ENCODE measurements around the gene NOP10. TPM values are rescaled to one million over a fixed set of nuclear protein-coding genes. Genes with fewer than 3 reads are reported as not detected.
"Not testable (repeated sequence)": the region's sequence is repeated elsewhere in the genome, so short reads cannot be mapped to it uniquely, and the experiment has no call there.

NOP10 gene
- total RNA-seq, 2 experiments from 2014 or later, result 180 to 182 TPM

- ChIA-PET CTCF (interaction anchor here (0.9 to 6.7 kb wide), 3 partner anchors 12 to 233 kb away, joined by 3 to 26 read pairs (median 11); partner anchors contain the start of genes LPCAT4, NOP10 and NUTM1), POLR2A (interaction anchor here (2.0 kb wide), 1 partner anchor 12 kb away, joined by 7 read pairs; the partner anchor contains the start of gene LPCAT4)
- Mint-ChIP-seq H3K9me3 (ENCODE audit: insufficient read depth) (no peaks in the 10 kb centered on the region), H3K4me3 (no peak overlapping the region), H3K27me3 (ENCODE audit: low read depth) (no peaks in the 10 kb centered on the region), H3K27ac (no peak overlapping the region), H3K4me1 (ENCODE audit: low read depth) (no peaks in the 10 kb centered on the region), H3K36me3 (ENCODE audit: low read depth) (peaks cover 28% of the 10 kb centered on the region)
- no peak for ATAC-seq
- DNase-seq, result no peak
These were observed 12.3 kb upstream of the NOP10 start for GRCh38 chr15:34355241-34355640.

- peaks cover 21% of the 10 kb centered on the region for H3K36me3 Mint-ChIP-seq (ENCODE audit: low read depth)
- ChIA-PET POLR2A (interaction anchor here (2.0 kb wide), 1 partner anchor 13 kb away, joined by 7 read pairs; the partner anchor contains the start of gene LPCAT4), CTCF (interaction anchor here (0.9 to 6.7 kb wide), 3 partner anchors 11 to 234 kb away, joined by 3 to 26 read pairs (median 11); partner anchors contain the start of genes LPCAT4, NOP10 and NUTM1)
- no peaks in the 10 kb centered on the region for H3K4me1 Mint-ChIP-seq (ENCODE audit: low read depth)
- no peak overlapping the region for H3K4me3 Mint-ChIP-seq
- no peaks in the 10 kb centered on the region for H3K27me3 Mint-ChIP-seq (ENCODE audit: low read depth)
- H3K27ac Mint-ChIP-seq, result peak overlapping the region; percentile 41
- no peaks in the 10 kb centered on the region for H3K9me3 Mint-ChIP-seq (ENCODE audit: insufficient read depth)
- DNase-seq (no peak), ATAC-seq (no peak)
These were observed 11.3 kb upstream of the NOP10 start for GRCh38 chr15:34354286-34354685.

- DNase-seq, result no peak
- Mint-ChIP-seq H3K27ac (no peak overlapping the region), H3K4me3 (no peak overlapping the region), H3K4me1 (ENCODE audit: low read depth) (no peaks in the 10 kb centered on the region), H3K9me3 (ENCODE audit: insufficient read depth) (no peaks in the 10 kb centered on the region), H3K36me3 (ENCODE audit: low read depth) (peaks cover 18% of the 10 kb centered on the region), H3K27me3 (ENCODE audit: low read depth) (no peaks in the 10 kb centered on the region)
- ChIA-PET CTCF (interaction anchor here (1.0 to 6.7 kb wide), 3 partner anchors 10 to 291 kb away, joined by 4 to 26 read pairs (median 5); partner anchors contain the start of genes LPCAT4, NOP10 and NUTM1), POLR2A (interaction anchor here (2.0 kb wide), 1 partner anchor 14 kb away, joined by 7 read pairs; the partner anchor contains the start of gene LPCAT4)
- no peak for ATAC-seq
These were observed 10.7 kb upstream of the NOP10 start for GRCh38 chr15:34353627-34354026.

- H3K27me3 Mint-ChIP-seq (ENCODE audit: low read depth); H3K4me1 Mint-ChIP-seq (ENCODE audit: low read depth); DNase-seq; POLR2A ChIA-PET; H3K4me3 Mint-ChIP-seq; ATAC-seq; H3K9me3 Mint-ChIP-seq (ENCODE audit: insufficient read depth); H3K27ac Mint-ChIP-seq: not testable (repeated sequence)
- CTCF ChIA-PET, result interaction anchor here (1.0 to 6.7 kb wide), 3 partner anchors 10 to 291 kb away, joined by 4 to 26 read pairs (median 5); partner anchors contain the start of genes LPCAT4, NOP10 and NUTM1
- peaks cover 15% of the 10 kb centered on the region for H3K36me3 Mint-ChIP-seq (ENCODE audit: low read depth)
These were observed 10.1 kb upstream of the NOP10 start for GRCh38 chr15:34352996-34353395.

- no peaks in the 10 kb centered on the region for H3K9me3 Mint-ChIP-seq (ENCODE audit: insufficient read depth)
- ChIA-PET CTCF (no interaction called here), POLR2A (interaction anchor here (0.8 kb wide), 1 partner anchor 15 kb away, joined by 3 read pairs; no protein-coding TSS in a partner anchor)
- H3K27ac Mint-ChIP-seq, result no peak overlapping the region
- ATAC-seq (no peak), DNase-seq (no peak)
- H3K4me3 Mint-ChIP-seq, result no peak overlapping the region
- no peaks in the 10 kb centered on the region for H3K27me3 Mint-ChIP-seq (ENCODE audit: low read depth)
- H3K36me3 Mint-ChIP-seq (ENCODE audit: low read depth), result no peaks in the 10 kb centered on the region
- H3K4me1 Mint-ChIP-seq (ENCODE audit: low read depth), result no peaks in the 10 kb centered on the region
These were observed 6.8 kb upstream of the NOP10 start for GRCh38 chr15:34349769-34350168.

- Mint-ChIP-seq H3K4me1 (ENCODE audit: low read depth) (no peaks in the 10 kb centered on the region), H3K27me3 (ENCODE audit: low read depth) (no peaks in the 10 kb centered on the region), H3K9me3 (ENCODE audit: insufficient read depth) (no peaks in the 10 kb centered on the region), H3K27ac (no peak overlapping the region), H3K4me3 (no peak overlapping the region), H3K36me3 (ENCODE audit: low read depth) (no peaks in the 10 kb centered on the region)
- ATAC-seq (no peak), DNase-seq (no peak)
- ChIA-PET CTCF (no interaction called here), POLR2A (no interaction called here)
These were observed 5.9 kb upstream of the NOP10 start for GRCh38 chr15:34348735-34349300.

- no peak for DNase-seq
These were observed 5.2 kb upstream of the NOP10 start for GRCh38 chr15:34347951-34348638.

GRCh38 chr15:34342213-34342736 lies 661 bp downstream of the NOP10 start:
- Mint-ChIP-seq H3K27ac (peak overlapping the region; percentile 81), H3K4me1 (ENCODE audit: low read depth) (peaks cover 23% of the 10 kb centered on the region), H3K36me3 (ENCODE audit: low read depth) (peaks cover 33% of the 10 kb centered on the region)
- CTCF ChIA-PET, result interaction anchor here (0.5 to 2.5 kb wide), 18 partner anchors 9 to 268 kb away, joined by 3 to 35 read pairs (median 6); partner anchors contain the start of genes EMC7, GOLGA8B, KATNBL1 and LPCAT4
- not testable (repeated sequence) for ATAC-seq; H3K9me3 Mint-ChIP-seq (ENCODE audit: insufficient read depth); H3K27me3 Mint-ChIP-seq (ENCODE audit: low read depth); H3K4me3 Mint-ChIP-seq
- peak; percentile 53 for DNase-seq
- POLR2A ChIA-PET, result interaction anchor here (0.6 to 1.8 kb wide), 3 partner anchors 14 to 99 kb away, joined by 3 to 17 read pairs (median 14); partner anchors contain the start of gene LPCAT4

More at GRCh38 chr15:34347951-34348638, 5.2 kb upstream of the NOP10 start:
- Mint-ChIP-seq H3K9me3 (ENCODE audit: insufficient read depth) (no peaks in the 10 kb centered on the region), H3K36me3 (ENCODE audit: low read depth) (no peaks in the 10 kb centered on the region), H3K27me3 (ENCODE audit: low read depth) (no peaks in the 10 kb centered on the region), H3K4me3 (no peak overlapping the region), H3K4me1 (ENCODE audit: low read depth) (no peaks in the 10 kb centered on the region), H3K27ac (peak overlapping the region; percentile 11)
- CTCF ChIA-PET, result no interaction called here
- ATAC-seq, result no peak
- POLR2A ChIA-PET, result no interaction called here

GRCh38 chr15:34341381-34342212 lies 1.3 kb downstream of the NOP10 start:
- DNase-seq (no peak), ATAC-seq (no peak)
- Mint-ChIP-seq H3K9me3 (ENCODE audit: insufficient read depth) (no peaks in the 10 kb centered on the region), H3K4me1 (ENCODE audit: low read depth) (peaks cover 29% of the 10 kb centered on the region), H3K27me3 (ENCODE audit: low read depth) (no peaks in the 10 kb centered on the region), H3K27ac (peak overlapping the region; percentile 81), H3K36me3 (ENCODE audit: low read depth) (peaks cover 33% of the 10 kb centered on the region), H3K4me3 (no peak overlapping the region)
- ChIA-PET POLR2A (no interaction called here), CTCF (interaction anchor here (0.7 to 2.5 kb wide), 5 partner anchors 14 to 99 kb away, joined by 3 to 35 read pairs (median 19); partner anchors contain the start of gene LPCAT4)

GRCh38 chr15:34339946-34340345 lies 3.0 kb downstream of the NOP10 start:
- Mint-ChIP-seq H3K27me3 (ENCODE audit: low read depth) (no peaks in the 10 kb centered on the region), H3K4me3 (peak overlapping the region; percentile 22), H3K36me3 (ENCODE audit: low read depth) (peaks cover 33% of the 10 kb centered on the region), H3K4me1 (ENCODE audit: low read depth) (peaks cover 44% of the 10 kb centered on the region), H3K27ac (peak overlapping the region; percentile 43), H3K9me3 (ENCODE audit: insufficient read depth) (no peaks in the 10 kb centered on the region)
- CTCF ChIA-PET, result interaction anchor here (0.7 to 5.3 kb wide), 2 partner anchors 27 to 131 kb away, joined by 3 to 51 read pairs; partner anchors contain the start of gene LPCAT4
- POLR2A ChIA-PET, result no interaction called here
- ATAC-seq, result no peak
- no peak for DNase-seq

- no peak for DNase-seq
- Mint-ChIP-seq H3K9me3 (ENCODE audit: insufficient read depth) (no peaks in the 10 kb centered on the region), H3K4me1 (ENCODE audit: low read depth) (peaks cover 56% of the 10 kb centered on the region), H3K27me3 (ENCODE audit: low read depth) (no peaks in the 10 kb centered on the region), H3K27ac (no peak overlapping the region), H3K4me3 (peak overlapping the region; percentile 97), H3K36me3 (ENCODE audit: low read depth) (peaks cover 33% of the 10 kb centered on the region)
- no peak for ATAC-seq
- CTCF ChIA-PET, result interaction anchor here (0.7 to 5.3 kb wide), 5 partner anchors 10 to 97 kb away, joined by 3 to 51 read pairs (median 14); partner anchors contain the start of gene LPCAT4
- POLR2A ChIA-PET, result interaction anchor here (0.7 to 3.6 kb wide), 8 partner anchors 11 to 237 kb away, joined by 3 to 61 read pairs (median 6); partner anchors contain the start of genes EMC7, LPCAT4 and PGBD4
These were observed 4.6 kb downstream of the NOP10 start for GRCh38 chr15:34338347-34338746.

Measured in activated CD8-positive, alpha-beta T cell treated with anti-CD3 and anti-CD28 coated beads, Interleukin-2, amount 10 ng/mL, durations not matched to agents 7 days and 5 days (primary cell).